ENCODE data around the gene MYBPC3.

Gene MYBPC3

DNA sequence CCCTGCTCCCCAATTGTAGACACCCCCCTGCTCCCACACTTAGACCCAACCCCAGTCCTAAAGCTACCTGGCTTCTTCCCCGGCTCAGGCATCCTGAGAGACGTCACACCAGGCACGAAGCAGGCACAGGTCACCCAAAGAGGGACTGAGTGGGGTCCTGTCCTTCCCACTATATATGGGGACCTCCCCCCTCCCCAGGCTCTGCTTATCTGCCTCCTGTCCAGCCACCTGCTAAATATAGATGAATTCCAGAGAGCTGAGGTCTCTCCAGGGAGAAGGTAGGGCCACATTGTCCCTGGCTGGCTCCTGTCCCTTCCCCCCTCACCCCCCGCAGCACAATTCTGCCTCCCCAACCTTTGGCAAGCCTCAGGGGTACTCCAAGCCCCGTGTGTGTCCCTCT is at the start of gene MYBPC3:
TSS of gene MYBPC3 (minus strand) at position 147 of the 400 bp plus-strand sequence. CDS start at position 92, 55 bp downstream.
- DNase-seq = no peak

DNA sequence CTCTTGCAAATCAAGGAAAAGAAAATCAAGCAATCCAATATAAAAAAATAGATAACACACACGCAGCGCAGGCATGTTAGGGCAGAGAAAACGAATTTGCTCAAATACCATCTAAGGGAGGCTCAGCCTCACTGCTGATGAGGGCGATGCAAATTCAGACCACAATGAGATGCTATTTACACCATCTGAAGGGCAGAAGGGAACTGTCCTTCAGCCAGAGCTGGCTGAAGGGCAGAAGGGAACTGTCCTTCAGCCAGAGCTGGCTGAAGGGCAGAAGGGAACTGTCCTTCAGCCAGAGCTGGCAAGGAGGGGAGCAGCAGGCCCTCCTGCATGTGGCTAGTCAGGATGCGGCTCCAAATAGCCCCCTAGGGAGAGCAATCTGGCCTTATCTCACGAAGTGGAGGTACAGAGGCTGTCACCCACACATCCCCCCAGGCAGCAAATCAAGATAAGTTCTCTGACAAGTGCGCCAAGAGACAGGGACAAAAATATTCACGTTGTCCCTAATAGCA is 48.3 kb upstream of the MYBPC3 start:
- DNase-seq = no peak

DNA sequence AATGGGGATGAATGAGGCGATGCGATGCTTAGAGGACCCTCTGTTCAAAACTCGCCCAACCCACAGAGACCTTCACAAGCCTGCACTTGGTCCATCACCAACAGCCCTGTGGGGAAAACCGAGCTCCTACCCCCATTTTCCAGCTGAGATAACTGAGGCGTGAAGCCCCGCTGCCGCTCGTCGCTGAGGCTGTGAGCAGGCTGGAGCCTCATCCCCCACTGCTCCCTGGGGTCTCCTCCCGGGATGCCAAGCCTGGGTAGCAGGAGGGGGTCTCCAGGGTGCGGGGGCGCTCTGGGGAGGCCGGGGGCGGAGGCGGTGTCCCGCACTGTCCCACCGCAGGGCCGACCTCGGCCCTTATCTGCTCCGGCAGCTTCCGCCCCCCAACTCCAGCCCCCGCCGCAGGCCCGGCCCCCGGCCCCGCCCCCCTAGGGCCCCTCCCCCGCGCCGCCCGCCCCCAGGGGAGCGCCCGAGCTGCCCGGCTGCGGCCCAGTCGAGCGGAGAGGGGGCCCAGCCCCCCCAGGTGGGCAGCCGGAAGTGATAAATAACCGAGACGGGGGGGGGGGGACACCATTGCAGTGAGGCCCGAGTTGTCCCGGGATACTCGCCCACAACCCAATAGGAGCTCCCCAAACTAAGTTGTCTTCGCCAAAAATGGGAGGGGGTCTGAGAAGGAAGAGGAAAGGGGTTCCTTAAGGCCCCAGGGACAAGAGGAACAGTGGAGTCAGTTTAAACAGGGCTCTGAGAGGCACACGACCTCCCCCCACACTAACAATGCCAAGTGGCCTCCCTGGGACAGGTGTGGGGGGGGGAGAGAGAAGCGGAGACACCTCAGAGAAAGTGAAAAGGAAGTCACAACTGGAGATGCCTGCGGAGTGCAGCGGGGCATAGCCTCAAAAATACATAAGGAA is 47.6 kb upstream of the MYBPC3 start:
- DNase-seq = no peak

- no peak for DNase-seq
These were observed 46.0 kb upstream of the MYBPC3 start for GRCh38 chr11:47398551-47398950.

- DNase-seq = no peak
These were observed 45.5 kb upstream of the MYBPC3 start for GRCh38 chr11:47398011-47398410.

- no peak for DNase-seq
These were observed 43.5 kb upstream of the MYBPC3 start for GRCh38 chr11:47396049-47396320.

DNA sequence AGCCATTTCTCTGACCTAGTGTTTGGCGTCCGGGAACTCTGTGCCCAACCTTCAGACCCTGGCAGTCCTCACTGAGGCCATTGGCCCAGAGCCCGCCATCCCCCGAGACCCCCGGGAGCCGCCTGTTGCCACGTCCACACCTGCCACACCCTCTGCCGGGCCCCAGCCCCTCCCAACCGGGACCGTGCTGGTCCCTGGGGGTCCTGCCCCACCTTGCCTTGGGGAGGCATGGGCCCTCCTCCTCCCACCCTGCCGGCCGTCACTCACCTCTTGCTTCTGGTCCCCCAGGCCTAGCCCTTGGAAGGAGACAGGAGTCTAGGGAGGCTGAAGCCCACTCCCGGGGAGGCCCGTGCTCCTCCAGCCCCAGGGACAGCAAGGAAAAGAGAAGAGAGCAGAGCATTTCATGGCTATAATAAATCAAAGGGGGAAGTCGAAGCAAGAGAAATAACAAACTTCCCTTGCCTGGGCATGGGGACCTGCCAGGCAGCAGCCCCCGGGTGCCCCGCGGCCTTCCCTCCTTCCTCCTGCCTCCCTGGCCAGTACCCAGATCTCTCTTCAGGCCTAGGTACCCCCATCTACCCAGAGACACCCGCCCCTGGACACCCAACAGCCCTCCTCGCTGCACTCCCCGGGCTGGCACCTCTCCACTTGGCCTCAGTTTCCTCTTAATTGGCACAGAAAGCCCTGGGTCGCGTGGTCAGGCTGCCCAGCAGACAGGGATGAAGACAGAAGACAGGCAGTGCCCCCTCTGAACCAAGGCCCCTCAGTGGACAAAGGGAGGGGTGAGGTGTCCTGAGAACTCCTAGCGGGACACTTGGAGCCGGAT is 42.9 kb upstream of the MYBPC3 start:
- no peak for DNase-seq

DNA sequence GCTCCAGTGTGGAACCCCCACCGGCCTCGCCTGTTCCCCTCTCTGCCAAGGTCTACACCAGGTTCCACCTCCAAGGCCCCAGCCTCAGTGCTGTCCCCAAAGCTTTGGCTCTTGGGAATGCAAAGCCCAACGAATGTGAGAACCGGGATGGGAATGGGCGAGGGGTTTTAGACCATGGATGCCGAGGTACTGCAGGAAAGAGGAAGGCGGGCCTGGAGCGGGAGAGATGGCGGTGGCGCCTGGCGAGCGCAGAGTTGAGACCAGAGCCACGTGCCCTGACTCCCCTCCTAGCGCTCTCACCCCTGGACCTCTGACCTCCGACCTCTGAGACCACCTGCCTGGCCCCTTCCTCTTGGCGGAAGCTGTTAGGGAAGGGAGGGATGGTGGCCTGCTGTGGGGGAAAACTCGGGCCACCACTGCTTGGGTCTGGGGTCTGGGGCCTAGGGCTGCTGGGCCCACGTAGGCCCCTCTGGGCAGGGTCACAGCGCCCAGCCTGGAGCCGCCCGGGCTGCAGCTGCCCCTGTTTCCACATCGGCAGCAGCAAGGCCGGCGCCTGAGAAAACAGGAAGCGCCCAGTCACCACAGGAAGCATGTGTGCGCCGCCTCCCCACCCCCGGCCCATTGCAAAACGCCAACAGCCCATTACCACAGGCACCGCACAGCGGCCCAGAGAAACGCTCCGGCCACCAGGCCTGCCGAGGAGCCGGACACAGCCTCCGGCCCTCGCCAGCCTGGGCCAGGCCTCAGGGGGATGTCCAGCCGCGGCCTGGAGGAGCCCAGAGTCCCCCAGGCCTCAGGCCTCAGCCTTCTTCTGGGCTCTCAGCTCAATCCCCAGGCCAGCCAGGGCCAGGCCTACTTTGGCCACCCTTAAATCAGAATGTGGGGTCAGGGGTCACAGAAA is 42.1 kb upstream of the MYBPC3 start:
- no peak for DNase-seq

GRCh38 chr11:47394050-47394321 is 41.5 kb upstream of the MYBPC3 start:
- no peak for DNase-seq

DNA sequence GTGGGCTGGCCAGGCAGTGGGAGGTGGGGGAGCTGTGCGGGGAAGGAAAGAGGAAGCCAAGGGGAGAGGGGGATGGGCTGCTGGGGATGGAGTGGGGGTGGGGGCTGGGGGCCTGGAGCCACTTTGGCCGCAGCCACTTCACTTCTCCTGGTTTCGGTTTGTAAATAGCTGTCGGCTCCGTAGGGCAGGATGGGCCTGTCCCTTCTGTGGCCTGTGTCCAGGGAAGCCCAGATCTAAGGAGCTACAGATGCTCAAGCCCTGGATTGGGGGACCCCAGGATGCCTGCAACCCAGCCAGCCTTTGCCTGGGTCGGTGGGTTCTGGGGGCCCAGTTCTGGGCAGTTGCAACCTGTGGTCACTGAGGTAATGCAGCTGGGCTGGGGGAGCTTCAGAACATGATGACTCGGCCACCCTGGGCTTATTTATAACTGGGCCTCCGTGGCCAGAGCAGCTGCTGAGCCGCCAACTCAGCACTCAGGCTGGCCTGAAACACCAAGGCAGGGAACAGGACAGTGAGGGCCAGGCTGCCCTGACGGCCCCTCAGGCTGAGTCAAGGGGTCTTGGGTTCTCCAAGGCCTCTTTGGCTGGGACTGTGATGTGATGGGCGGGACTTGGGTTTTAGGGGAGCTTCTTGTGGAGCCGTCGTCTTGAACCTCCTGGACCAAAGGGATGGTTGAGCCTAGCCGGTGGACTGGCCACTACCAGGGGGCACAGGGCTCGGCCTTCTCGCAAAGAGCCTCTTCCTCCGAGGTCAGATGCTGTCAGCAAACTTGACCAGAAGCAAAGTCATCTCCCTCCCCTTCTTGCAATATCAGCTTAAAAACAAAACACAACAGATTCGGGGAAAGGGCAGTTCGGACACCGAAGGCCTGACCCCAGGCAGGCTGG is 40.9 kb upstream of the MYBPC3 start:
- no peak for DNase-seq

DNA sequence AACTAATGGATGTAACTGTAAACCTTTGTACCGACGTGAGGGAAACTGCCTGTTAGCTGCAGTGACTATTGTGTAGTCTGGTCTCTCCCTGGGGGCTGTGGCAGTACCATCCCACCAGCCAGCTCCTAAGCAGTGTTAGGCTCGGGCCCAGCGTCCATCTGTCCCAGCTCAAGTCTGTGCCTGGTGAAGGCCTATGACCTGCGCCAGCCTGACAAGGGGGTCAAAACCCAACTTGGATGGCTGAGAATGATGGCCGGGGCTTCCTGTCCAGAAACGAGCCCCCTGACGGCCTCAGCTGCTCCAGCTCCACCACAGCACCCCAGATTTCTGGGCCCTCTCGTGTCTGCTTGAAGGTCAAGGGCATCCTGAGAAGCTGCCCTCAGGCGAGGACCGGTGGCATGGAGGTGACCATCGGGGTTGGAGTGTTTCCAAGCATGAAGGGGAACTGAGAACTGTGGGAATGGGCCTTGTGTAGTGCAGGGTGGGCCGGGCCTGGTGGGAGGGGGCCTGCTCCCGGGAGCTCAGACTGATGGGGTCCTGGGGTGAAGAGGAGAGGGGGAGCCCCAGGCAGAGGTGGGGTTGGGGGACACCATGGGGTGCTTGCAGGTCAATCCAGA is 40.2 kb upstream of the MYBPC3 start:
- DNase-seq = no peak

GRCh38 chr11:47391711-47392432 is 39.4 kb upstream of the MYBPC3 start:
- no peak for DNase-seq

GRCh38 chr11:47391077-47391583 is 38.6 kb upstream of the MYBPC3 start:
- DNase-seq = no peak

DNA sequence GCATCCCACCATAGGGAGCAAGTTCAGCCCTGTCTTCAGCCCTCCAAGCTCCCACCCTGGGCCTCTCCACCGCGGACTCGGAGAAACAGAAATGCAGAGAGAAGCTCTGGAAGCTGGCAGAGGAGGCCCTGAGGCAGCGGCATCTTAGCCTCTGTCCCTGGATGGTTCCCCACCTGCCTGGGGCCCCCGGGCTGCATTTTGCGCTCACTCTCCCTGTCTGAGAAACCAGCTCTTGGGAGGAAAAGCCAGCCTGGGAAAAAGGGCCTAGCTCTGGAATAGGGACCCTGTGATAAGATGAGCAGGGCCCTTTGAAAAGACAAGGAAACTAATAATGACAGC is 37.9 kb upstream of the MYBPC3 start:
- no peak for DNase-seq

DNA sequence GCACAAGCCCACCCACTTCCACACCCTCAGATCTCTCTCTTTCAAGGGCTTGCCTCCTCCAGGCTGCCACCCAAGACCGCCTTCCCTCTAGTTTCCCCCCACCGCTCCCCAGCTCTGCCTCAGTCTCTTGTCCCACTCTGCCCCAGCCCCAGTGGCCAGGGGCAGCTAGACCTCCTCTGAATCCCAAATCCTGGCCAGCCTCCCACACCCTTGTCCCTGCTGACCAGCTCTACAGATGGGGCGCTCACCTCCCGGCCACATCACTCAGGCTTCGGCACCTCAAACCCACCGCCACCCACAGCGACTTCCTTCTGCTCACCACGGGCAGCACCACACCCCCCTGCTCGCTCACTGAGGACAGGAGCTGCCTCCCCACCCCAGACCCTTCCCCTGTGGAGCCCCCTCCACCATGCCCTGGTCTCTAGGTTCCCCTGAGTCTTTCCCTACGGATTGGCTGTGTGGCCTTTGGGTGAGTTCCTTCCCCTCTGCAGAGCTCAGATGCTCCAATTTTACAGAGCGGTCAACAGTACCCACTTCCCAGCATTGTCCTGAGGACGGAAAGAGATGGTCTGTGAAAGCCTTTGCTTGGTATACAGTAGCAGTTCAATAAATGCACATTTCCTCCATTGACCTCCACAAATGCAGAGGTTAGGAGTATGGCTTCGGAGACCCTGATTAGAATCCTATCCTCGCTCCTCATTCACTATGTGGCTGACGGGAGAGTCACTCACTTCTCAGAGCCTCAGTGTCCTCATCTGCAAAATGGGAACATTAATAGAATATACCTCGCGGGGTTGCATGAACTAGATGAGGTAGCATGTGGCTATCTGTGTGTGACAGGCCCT is 37.3 kb upstream of the MYBPC3 start:
- no peak for DNase-seq

DNA sequence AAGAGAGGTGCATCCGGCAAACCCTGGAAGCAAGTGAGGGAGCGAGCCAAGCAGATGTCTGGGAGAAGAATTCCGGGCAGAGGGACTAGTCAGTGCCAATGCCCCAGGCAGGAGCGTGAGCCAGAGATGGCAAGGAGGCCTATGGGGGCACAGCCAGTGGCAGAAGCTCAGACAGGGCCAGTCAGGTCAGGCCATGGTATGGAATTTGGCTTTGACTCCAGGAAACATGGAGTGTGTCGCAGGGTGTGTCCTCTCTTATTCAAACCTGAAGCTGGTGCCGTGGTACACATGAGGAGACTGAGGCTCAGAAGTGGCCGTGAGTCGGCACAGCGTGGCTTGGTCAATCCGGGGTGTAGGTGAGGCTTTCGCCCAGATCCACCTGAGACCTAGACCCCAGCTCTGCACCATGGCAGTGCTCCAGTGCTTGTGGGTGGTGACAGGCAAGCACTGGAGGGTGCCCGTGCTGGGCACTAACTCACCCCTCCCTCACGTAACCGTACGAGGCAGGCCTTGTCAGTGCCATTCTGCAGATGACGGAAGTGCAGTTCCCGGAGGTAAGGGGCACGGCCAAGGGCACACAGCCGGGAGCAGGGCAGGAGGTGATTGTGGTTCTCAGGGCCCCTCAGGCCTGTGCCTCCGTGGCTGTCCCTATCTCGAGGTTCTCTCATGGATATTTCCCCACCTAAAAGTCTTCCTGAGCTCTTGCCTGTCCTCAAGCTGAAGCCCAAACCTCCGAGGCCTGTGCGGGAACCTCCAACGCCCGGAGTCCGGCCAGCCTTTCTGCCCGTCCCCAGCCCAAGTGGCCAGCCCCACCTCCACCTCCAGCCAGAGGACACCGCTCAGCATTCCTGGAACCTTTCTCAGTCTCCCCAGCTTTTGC is 36.4 kb upstream of the MYBPC3 start:
- no peak for DNase-seq

DNA sequence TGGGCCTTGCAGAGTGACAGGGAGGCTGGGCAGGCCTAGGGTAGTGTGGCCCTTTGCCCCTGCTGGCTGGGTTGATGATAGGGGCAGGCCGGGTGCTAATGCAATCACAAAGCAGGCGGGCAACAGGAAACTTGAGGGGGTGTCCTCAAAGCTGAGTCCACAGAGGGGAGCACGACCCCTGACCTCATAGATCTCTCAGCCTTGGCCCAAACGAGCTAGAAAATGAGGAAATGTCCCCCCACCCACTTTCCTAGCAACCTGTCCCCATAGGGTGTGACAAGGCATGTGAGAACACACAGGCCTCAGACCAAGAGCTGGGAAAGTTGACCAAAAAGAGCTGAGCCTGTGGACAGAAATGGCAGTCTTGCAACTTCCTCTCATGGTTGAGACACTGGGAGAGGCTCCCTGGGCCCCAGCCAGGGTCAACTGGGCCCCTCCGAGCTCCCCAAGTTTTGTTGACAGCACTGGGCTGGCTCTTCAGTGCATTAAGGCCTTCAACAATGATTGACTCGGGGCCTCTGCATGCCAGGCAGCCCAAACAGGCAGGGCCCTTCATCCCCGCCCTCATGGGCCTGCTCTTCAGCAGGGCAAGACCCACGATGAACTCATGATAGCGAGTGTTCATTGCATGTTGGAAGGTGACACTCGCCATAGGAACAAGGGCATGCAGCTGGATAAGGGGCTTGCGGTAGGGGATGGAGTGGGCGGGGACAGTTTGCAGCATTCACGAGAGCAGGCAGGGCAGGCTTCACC is 35.6 kb upstream of the MYBPC3 start:
- DNase-seq = no peak

DNA sequence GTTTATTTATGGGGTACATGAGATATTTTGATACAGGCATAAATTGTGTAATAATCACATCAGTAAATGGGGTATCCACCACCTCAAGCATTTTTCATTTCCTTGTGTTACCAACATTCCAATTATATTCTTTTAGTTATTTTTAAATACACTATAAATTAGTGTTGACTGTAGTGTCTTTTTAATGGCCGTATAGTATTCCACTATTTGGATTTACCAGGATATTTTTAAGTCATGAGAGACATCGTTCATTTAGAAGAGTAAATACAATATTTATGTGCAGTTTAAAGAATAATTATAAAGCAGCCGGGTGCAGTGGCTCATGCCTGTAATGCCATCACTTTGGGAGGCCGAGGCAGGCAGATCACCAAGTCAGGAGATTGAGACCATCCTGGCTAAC is 32.0 kb upstream of the MYBPC3 start:
- no peak for DNase-seq

All from kidney glomerular epithelial cell (primary cell).